ENCODE results near the gene GABRR1. TPM values are rescaled to one million over a fixed set of nuclear protein-coding genes. Genes with fewer than 3 reads are reported as not detected.
A peak's percentile ranks its signal among the peaks of the same experiment; 100 is the strongest.

Gene GABRR1
- total RNA-seq (not detected), total RNA-seq (0 reads per million in 2 donors)

GRCh38 chr6:89217299-89217910 lies at the start of gene GABRR1:
Gene GABRR1, minus strand, starts transcription at chr6:89217358. Its CDS starts 36 bp downstream, at chr6:89217322.
- no peak for ATAC-seq
- no peaks in the 10 kb centered on the region for H3K36me3 Mint-ChIP-seq (ENCODE audit: low read depth)
- no peaks in the 10 kb centered on the region for H3K9me3 ChIP-seq (ENCODE audit: control insufficient read depth, low read length, poor library complexity, severe bottlenecking)
- peaks cover 18% of the 10 kb centered on the region for H3K27me3 Mint-ChIP-seq
- no peak within 1 kb of the TSS for H3K4me3 Mint-ChIP-seq
- H3K27ac Mint-ChIP-seq: no peak within 1 kb of the TSS
- no peak for DNase-seq
- no peaks in the 10 kb centered on the region for H3K4me1 Mint-ChIP-seq

GRCh38 chr6:89264296-89264695 lies 47.1 kb upstream of the GABRR1 start:
- Mint-ChIP-seq H3K27me3 (no peaks in the 10 kb centered on the region), H3K4me3 (no peak overlapping the region), H3K4me1 (no peaks in the 10 kb centered on the region), H3K36me3 (ENCODE audit: low read depth) (no peaks in the 10 kb centered on the region), H3K27ac (no peak overlapping the region)
- ATAC-seq: no peak
- no peaks in the 10 kb centered on the region for H3K9me3 ChIP-seq (ENCODE audit: control insufficient read depth, low read length, poor library complexity, severe bottlenecking)
- DNase-seq: no peak

GRCh38 chr6:89260832-89261231 lies 43.7 kb upstream of the GABRR1 start:
- Mint-ChIP-seq H3K36me3 (ENCODE audit: low read depth) (no peaks in the 10 kb centered on the region), H3K27me3 (no peaks in the 10 kb centered on the region), H3K4me1 (peaks cover 3% of the 10 kb centered on the region), H3K27ac (no peak overlapping the region), H3K4me3 (no peak overlapping the region)
- no peak for DNase-seq
- H3K9me3 ChIP-seq (ENCODE audit: control insufficient read depth, low read length, poor library complexity, severe bottlenecking): no peaks in the 10 kb centered on the region
- ATAC-seq: no peak

GRCh38 chr6:89260310-89260709 lies 43.2 kb upstream of the GABRR1 start:
- Mint-ChIP-seq H3K27ac (no peak overlapping the region), H3K27me3 (no peaks in the 10 kb centered on the region), H3K36me3 (ENCODE audit: low read depth) (no peaks in the 10 kb centered on the region), H3K4me3 (no peak overlapping the region), H3K4me1 (peaks cover 3% of the 10 kb centered on the region)
- no peaks in the 10 kb centered on the region for H3K9me3 ChIP-seq (ENCODE audit: control insufficient read depth, low read length, poor library complexity, severe bottlenecking)
- ATAC-seq (no peak), DNase-seq (no peak)

GRCh38 chr6:89258912-89259311 lies 41.8 kb upstream of the GABRR1 start:
- DNase-seq: no peak
- no peaks in the 10 kb centered on the region for H3K9me3 ChIP-seq (ENCODE audit: control insufficient read depth, low read length, poor library complexity, severe bottlenecking)
- H3K4me1 Mint-ChIP-seq: peaks cover 6% of the 10 kb centered on the region
- H3K36me3 Mint-ChIP-seq (ENCODE audit: low read depth): no peaks in the 10 kb centered on the region
- H3K27ac Mint-ChIP-seq: no peak overlapping the region
- no peaks in the 10 kb centered on the region for H3K27me3 Mint-ChIP-seq
- no peak for ATAC-seq
- H3K4me3 Mint-ChIP-seq: no peak overlapping the region

GRCh38 chr6:89257781-89258180 lies 40.6 kb upstream of the GABRR1 start:
- H3K27me3 Mint-ChIP-seq: no peaks in the 10 kb centered on the region
- ATAC-seq (no peak), DNase-seq (no peak)
- peaks cover 3% of the 10 kb centered on the region for H3K36me3 Mint-ChIP-seq (ENCODE audit: low read depth)
- H3K4me3 Mint-ChIP-seq: no peak overlapping the region
- H3K9me3 ChIP-seq (ENCODE audit: control insufficient read depth, low read length, poor library complexity, severe bottlenecking): no peaks in the 10 kb centered on the region
- no peak overlapping the region for H3K27ac Mint-ChIP-seq
- H3K4me1 Mint-ChIP-seq: peaks cover 6% of the 10 kb centered on the region

GRCh38 chr6:89257346-89257745 lies 40.2 kb upstream of the GABRR1 start:
- no peaks in the 10 kb centered on the region for H3K9me3 ChIP-seq (ENCODE audit: control insufficient read depth, low read length, poor library complexity, severe bottlenecking)
- DNase-seq (no peak), ATAC-seq (no peak)
- no peaks in the 10 kb centered on the region for H3K27me3 Mint-ChIP-seq
- H3K27ac Mint-ChIP-seq: no peak overlapping the region
- H3K4me1 Mint-ChIP-seq: peaks cover 6% of the 10 kb centered on the region
- H3K4me3 Mint-ChIP-seq: no peak overlapping the region
- peaks cover 3% of the 10 kb centered on the region for H3K36me3 Mint-ChIP-seq (ENCODE audit: low read depth)

GRCh38 chr6:89255417-89255816 lies 38.3 kb upstream of the GABRR1 start:
- ATAC-seq (no peak), DNase-seq (no peak)
- peaks cover 3% of the 10 kb centered on the region for H3K36me3 Mint-ChIP-seq (ENCODE audit: low read depth)
- H3K27ac Mint-ChIP-seq: no peak overlapping the region
- H3K9me3 ChIP-seq (ENCODE audit: control insufficient read depth, low read length, poor library complexity, severe bottlenecking): no peaks in the 10 kb centered on the region
- no peak overlapping the region for H3K4me3 Mint-ChIP-seq
- H3K27me3 Mint-ChIP-seq: peaks cover 7% of the 10 kb centered on the region
- peaks cover 6% of the 10 kb centered on the region for H3K4me1 Mint-ChIP-seq

GRCh38 chr6:89254569-89254968 lies 37.4 kb upstream of the GABRR1 start:
- no peak overlapping the region for H3K4me3 Mint-ChIP-seq
- H3K27me3 Mint-ChIP-seq: peaks cover 15% of the 10 kb centered on the region
- H3K36me3 Mint-ChIP-seq (ENCODE audit: low read depth): peaks cover 3% of the 10 kb centered on the region
- DNase-seq (no peak), ATAC-seq (no peak)
- peaks cover 6% of the 10 kb centered on the region for H3K4me1 Mint-ChIP-seq
- H3K27ac Mint-ChIP-seq: no peak overlapping the region
- no peaks in the 10 kb centered on the region for H3K9me3 ChIP-seq (ENCODE audit: control insufficient read depth, low read length, poor library complexity, severe bottlenecking)

GRCh38 chr6:89252907-89253306 lies 35.7 kb upstream of the GABRR1 start:
- no peaks in the 10 kb centered on the region for H3K9me3 ChIP-seq (ENCODE audit: control insufficient read depth, low read length, poor library complexity, severe bottlenecking)
- Mint-ChIP-seq H3K36me3 (ENCODE audit: low read depth) (peaks cover 3% of the 10 kb centered on the region), H3K27me3 (peaks cover 20% of the 10 kb centered on the region), H3K4me3 (no peak overlapping the region), H3K4me1 (peaks cover 5% of the 10 kb centered on the region), H3K27ac (no peak overlapping the region)
- ATAC-seq: no peak
- DNase-seq: no peak

GRCh38 chr6:89251976-89252375 lies 34.8 kb upstream of the GABRR1 start:
- Mint-ChIP-seq H3K27ac (no peak overlapping the region), H3K27me3 (peaks cover 20% of the 10 kb centered on the region), H3K4me3 (no peak overlapping the region), H3K4me1 (peaks cover 5% of the 10 kb centered on the region), H3K36me3 (ENCODE audit: low read depth) (peaks cover 3% of the 10 kb centered on the region)
- DNase-seq: no peak
- no peak for ATAC-seq
- no peaks in the 10 kb centered on the region for H3K9me3 ChIP-seq (ENCODE audit: control insufficient read depth, low read length, poor library complexity, severe bottlenecking)

- Mint-ChIP-seq H3K4me3 (no peak overlapping the region), H3K27me3 (peaks cover 23% of the 10 kb centered on the region), H3K27ac (peak overlapping the region; percentile 16), H3K36me3 (ENCODE audit: low read depth) (peaks cover 4% of the 10 kb centered on the region), H3K4me1 (peaks cover 5% of the 10 kb centered on the region)
- no peaks in the 10 kb centered on the region for H3K9me3 ChIP-seq (ENCODE audit: control insufficient read depth, low read length, poor library complexity, severe bottlenecking)
- no peak for ATAC-seq
- DNase-seq: no peak
Observed at GRCh38 chr6:89251170-89251569, 34.0 kb upstream of the GABRR1 start.

GRCh38 chr6:89250239-89250638 lies 33.1 kb upstream of the GABRR1 start:
- peaks cover 5% of the 10 kb centered on the region for H3K4me1 Mint-ChIP-seq
- peaks cover 25% of the 10 kb centered on the region for H3K27me3 Mint-ChIP-seq
- H3K36me3 Mint-ChIP-seq (ENCODE audit: low read depth): peaks cover 4% of the 10 kb centered on the region
- no peak overlapping the region for H3K27ac Mint-ChIP-seq
- H3K4me3 Mint-ChIP-seq: no peak overlapping the region
- no peak for ATAC-seq
- DNase-seq: no peak
- no peaks in the 10 kb centered on the region for H3K9me3 ChIP-seq (ENCODE audit: control insufficient read depth, low read length, poor library complexity, severe bottlenecking)

GRCh38 chr6:89244241-89244985 lies 27.3 kb upstream of the GABRR1 start:
- no peaks in the 10 kb centered on the region for H3K9me3 ChIP-seq (ENCODE audit: control insufficient read depth, low read length, poor library complexity, severe bottlenecking)
- Mint-ChIP-seq H3K27me3 (peaks cover 8% of the 10 kb centered on the region), H3K36me3 (ENCODE audit: low read depth) (peaks cover 2% of the 10 kb centered on the region), H3K27ac (no peak overlapping the region), H3K4me3 (no peak overlapping the region), H3K4me1 (peaks cover 17% of the 10 kb centered on the region)
- ATAC-seq (no peak), DNase-seq (no peak)
